ENCODE results near the gene TINAGL1. TPM values are rescaled to one million over a fixed set of nuclear protein-coding genes. Genes with fewer than 3 reads are reported as not detected.

TINAGL1 gene
- total and polyA plus RNA-seq, 2 donors (not counting 3 experiments of a cell fraction or from before 2014, with no cell fraction given): 312 to 477 TPM

DNA sequence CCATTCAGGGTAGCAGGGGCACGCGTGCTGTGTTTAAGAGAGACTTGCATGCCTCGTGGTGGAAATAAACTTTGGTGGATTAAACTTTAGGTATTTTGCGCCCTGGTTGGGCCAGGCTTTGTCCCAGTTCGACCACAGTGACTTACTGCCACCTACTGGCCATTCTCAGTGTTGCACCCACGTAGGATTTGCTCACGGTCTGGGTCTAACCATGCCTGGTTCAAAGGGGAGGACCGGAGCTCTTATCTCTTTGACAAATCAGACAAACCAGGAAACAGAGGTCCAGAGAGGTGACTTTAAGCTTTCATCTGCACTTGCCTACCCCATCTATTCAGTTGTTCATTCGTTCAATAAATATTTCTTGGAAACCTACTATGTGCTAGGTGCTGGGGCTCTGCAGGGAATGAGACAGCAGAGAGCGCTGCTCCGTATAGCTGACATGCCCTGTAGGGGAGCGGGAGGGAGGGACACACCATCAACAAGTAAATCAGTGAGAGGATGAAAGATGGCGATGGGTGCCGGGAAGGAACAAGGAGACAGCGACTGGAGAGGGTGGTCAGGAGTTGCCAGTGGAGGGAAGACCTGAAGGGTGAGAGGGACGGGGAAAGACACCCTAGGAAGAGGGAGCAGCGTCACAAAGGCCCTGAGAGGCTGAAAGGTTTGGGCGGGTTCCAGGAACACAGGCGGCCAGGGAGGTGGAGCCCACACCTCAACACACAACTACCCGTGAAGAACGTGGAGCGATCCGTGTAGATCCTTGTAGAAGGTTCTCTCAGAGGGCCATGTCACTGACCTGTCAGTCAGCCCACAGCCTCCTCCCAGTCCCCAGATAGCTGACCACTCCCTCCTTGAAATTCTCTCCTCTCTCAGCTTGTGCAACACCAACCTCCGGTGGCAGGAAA, 27.2 kb upstream of the TINAGL1 start:
- no TSS peak for BruUV-seq (replicated peaks)
- Histone ChIP-seq H3K4me2 (ENCODE audit: insufficient read depth, low read length) (peak overlapping the region; percentile 12), H3K27ac (ENCODE audit: insufficient read depth, low read depth, low read length) (peak overlapping the region; percentile 4), H3K79me2 (ENCODE audit: control insufficient read depth, insufficient read depth, low read length) (no peaks in the 10 kb centered on the region), H3K36me3 (ENCODE audit: control insufficient read depth in 2 of 2, extremely low read depth in 1 of 2, insufficient read depth in 2 of 2, low read length in 2 of 2) (no peaks in the 10 kb centered on the region), H3K9me1 (replicated peaks; ENCODE audit: control insufficient read depth, extremely low read depth, insufficient read depth, low read length) (no peaks in the 10 kb centered on the region), H3K4me3 (replicated peaks in 1 of 3; ENCODE audit: insufficient read depth in 1 of 3, low read depth in 1 of 3, low read length in 3 of 3) (peak overlapping the region in 1 of 3 experiments; percentile 20), H3K4me1 (ENCODE audit: control insufficient read depth, extremely low read depth, insufficient read depth, low read length) (peaks cover 13% of the 10 kb centered on the region), H3K9me3 (replicated peaks; ENCODE audit: control insufficient read depth, insufficient read depth, low read length) (no peaks in the 10 kb centered on the region), H2AFZ (ENCODE audit: low read depth, low read length) (peak overlapping the region; percentile 81), H3K27me3 (ENCODE audit: control insufficient read depth in 2 of 2, insufficient read depth in 2 of 2, low read length in 2 of 2) (no peaks in the 10 kb centered on the region), H4K20me1 (replicated peaks; ENCODE audit: control insufficient read depth, extremely low read depth, insufficient read depth, low read length) (no peaks in the 10 kb centered on the region), H3K9ac (replicated peaks; ENCODE audit: extremely low read depth, insufficient read depth, low read length) (no peak overlapping the region)
- POLR2A ChIA-PET: interaction anchor here (0.5 kb wide), 1 partner anchor 214 kb away, joined by 4 read pairs; no protein-coding TSS in a partner anchor
- CTCF ChIA-PET: interaction anchor here (0.6 to 3.7 kb wide), 47 partner anchors 9 to 387 kb away, joined by 3 to 50 read pairs (median 5); partner anchors contain the start of gene SERINC2
- FAIRE-seq (peak; percentile 92), DNase-seq (ENCODE audit: low read depth, low spot score) (peak; percentile 88)
- intact Hi-C loops (cut with micrococcal nuclease): loop anchor here (1.0 kb wide), 10 partner anchors 14 to 365 kb away; partner anchors contain the start of gene SNRNP40
- dilution Hi-C loops (cut with MboI; ENCODE audit: extremely low pct_ligation_motif_present, low sequenced_read_pairs): no loop called here
- TF ChIP-seq, protein P1, sequence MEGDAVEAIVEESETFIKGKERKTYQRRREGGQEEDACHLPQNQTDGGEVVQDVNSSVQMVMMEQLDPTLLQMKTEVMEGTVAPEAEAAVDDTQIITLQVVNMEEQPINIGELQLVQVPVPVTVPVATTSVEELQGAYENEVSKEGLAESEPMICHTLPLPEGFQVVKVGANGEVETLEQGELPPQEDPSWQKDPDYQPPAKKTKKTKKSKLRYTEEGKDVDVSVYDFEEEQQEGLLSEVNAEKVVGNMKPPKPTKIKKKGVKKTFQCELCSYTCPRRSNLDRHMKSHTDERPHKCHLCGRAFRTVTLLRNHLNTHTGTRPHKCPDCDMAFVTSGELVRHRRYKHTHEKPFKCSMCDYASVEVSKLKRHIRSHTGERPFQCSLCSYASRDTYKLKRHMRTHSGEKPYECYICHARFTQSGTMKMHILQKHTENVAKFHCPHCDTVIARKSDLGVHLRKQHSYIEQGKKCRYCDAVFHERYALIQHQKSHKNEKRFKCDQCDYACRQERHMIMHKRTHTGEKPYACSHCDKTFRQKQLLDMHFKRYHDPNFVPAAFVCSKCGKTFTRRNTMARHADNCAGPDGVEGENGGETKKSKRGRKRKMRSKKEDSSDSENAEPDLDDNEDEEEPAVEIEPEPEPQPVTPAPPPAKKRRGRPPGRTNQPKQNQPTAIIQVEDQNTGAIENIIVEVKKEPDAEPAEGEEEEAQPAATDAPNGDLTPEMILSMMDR (IDR thresholded peaks at IDR 0.05; ENCODE audit: extremely low read depth in 1 of 2, insufficient read depth in 1 of 2, low read depth in 1 of 2, low read length in 2 of 2): peak; percentile 86 to 95
- no peak for TF ChIP-seq JUN (IDR thresholded peaks at IDR 0.05; ENCODE audit: borderline replicate concordance, insufficient read depth, insufficient read length, low read depth)
- TF ChIP-seq EZH2 (IDR thresholded peaks at IDR 0.05; ENCODE audit: borderline replicate concordance, low read depth, low read length, severe bottlenecking): no peak
- TF ChIP-seq GATA2 (IDR thresholded peaks at IDR 0.05; ENCODE audit: insufficient read depth, insufficient read length, low read depth, low read length): peak; percentile 81

All from endothelial cell of umbilical vein (primary cell).